IPS DF 6.9 (cell line): ENCODE measurements around the gene FANK1.
A peak's percentile ranks its signal among the peaks of the same experiment; 100 is the strongest.
"Not testable (repeated sequence)": the region's sequence is repeated elsewhere in the genome, so short reads cannot be mapped to it uniquely, and the experiment has no call there.

Experiments
- DNase-seq: peaks from one replicate; pipeline ENCODE4 v3.0.0-alpha.2; 2013; ENCODE audit warnings: low read depth, low spot score
- H3K27ac ChIP-seq: one replicate; pipeline ENCODE4 v1.5.1; 2013; ENCODE audit warnings: low read length, control low read depth
- H3K27me3 ChIP-seq: 2 replicates; pipeline ENCODE4 v1.6.1; 2013; ENCODE audit warnings: mild to moderate bottlenecking, low read length; ENCODE audit not compliant: control insufficient read depth, insufficient read depth
- H3K36me3 ChIP-seq: 2 replicates; pipeline ENCODE4 v1.6.1; 2013; ENCODE audit warnings: low read length; ENCODE audit not compliant: control insufficient read depth, insufficient read depth
- H3K4me1 ChIP-seq: 2 replicates; pipeline ENCODE4 v1.6.1; 2013; ENCODE audit warnings: low read length; ENCODE audit not compliant: control insufficient read depth, insufficient read depth
- H3K4me3 ChIP-seq: 2 replicates; pipeline ENCODE4 v1.5.1; 2013; ENCODE audit warnings: mild to moderate bottlenecking, low read length
- H3K9me3 ChIP-seq: 2 replicates; pipeline ENCODE4 v1.6.1; 2013; ENCODE audit warnings: low read length, inconsistent platforms; ENCODE audit not compliant: control insufficient read depth, insufficient read depth
- WGBS: extraction: QIAGEN DNeasy Blood & Tissue Kit; methylation state at CpG from one replicate; pipeline ENCODE4 v1.1.7; 2013; ENCODE audit warnings: mixed read lengths, missing lambda C conversion rate; ENCODE audit not compliant: insufficient read length, insufficient coverage; 5-methylcytosine and 5-hydroxymethylcytosine counted together

Gene FANK1

GRCh38 chr10:125892402-125892801 is 4.0 kb upstream of the FANK1 start:
- no CpG with 5 or more reads among the region's 5 CpGs for WGBS
- H3K36me3 ChIP-seq, H3K9me3 ChIP-seq, H3K4me1 ChIP-seq, H3K27ac ChIP-seq, H3K4me3 ChIP-seq, DNase-seq, H3K27me3 ChIP-seq: not testable (repeated sequence)

DNA sequence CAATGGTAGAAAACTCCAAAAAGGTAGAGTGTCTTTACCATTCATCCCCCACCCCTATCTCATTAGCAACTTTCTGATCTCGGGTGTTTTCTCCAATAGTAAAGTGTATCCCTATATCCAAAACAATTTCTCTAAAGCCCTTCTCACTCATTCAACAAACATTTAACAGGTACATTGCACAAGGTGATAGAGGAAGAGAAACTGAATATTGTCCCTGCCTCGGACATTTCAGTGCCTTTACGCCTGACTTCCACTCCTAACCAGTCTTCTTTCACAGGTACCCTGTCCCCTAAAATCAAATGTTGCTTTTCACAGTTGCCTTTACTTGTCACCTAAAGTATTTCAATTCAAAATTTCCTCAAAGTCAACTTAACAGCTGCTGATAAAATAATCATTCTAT is 2.2 kb upstream of the FANK1 start:
- no CpG with 5 or more reads among the region's 3 CpGs for WGBS
- H3K27me3 ChIP-seq, H3K9me3 ChIP-seq, DNase-seq, H3K4me1 ChIP-seq, H3K27ac ChIP-seq, H3K36me3 ChIP-seq, H3K4me3 ChIP-seq: not testable (repeated sequence)

- not testable (repeated sequence) for H3K27ac ChIP-seq, H3K4me1 ChIP-seq, DNase-seq, H3K27me3 ChIP-seq, H3K9me3 ChIP-seq, H3K36me3 ChIP-seq
- no CpG with 5 or more reads among the region's 50 CpGs for WGBS
- peak overlapping the region; percentile 90 for H3K4me3 ChIP-seq
These were observed 955 bp upstream of the FANK1 start for GRCh38 chr10:125895130-125896087.

DNA sequence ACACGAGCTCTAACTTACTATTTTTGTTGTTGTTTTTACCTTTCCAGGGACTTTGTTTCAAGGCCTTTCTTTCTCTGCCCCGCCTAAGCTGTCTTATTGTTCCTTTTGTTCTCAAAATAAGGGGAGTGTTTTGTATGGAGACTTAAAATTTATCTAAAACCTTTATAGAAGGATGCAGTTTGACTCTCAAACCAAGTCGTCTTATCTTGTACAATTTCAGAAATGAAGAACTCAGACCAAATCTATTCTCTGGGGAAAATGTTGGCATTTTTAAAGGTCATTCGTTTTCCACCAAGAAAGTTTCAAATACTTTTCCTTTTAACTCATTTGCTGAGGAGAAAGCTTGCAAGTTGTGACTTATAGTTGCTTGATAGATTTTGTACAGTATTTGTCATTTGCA is 953 bp downstream of the FANK1 start:
- no CpG with 5 or more reads among the region's 4 CpGs for WGBS
- H3K4me1 ChIP-seq, H3K9me3 ChIP-seq, H3K36me3 ChIP-seq, H3K27ac ChIP-seq, H3K4me3 ChIP-seq, H3K27me3 ChIP-seq, DNase-seq: not testable (repeated sequence)

DNA sequence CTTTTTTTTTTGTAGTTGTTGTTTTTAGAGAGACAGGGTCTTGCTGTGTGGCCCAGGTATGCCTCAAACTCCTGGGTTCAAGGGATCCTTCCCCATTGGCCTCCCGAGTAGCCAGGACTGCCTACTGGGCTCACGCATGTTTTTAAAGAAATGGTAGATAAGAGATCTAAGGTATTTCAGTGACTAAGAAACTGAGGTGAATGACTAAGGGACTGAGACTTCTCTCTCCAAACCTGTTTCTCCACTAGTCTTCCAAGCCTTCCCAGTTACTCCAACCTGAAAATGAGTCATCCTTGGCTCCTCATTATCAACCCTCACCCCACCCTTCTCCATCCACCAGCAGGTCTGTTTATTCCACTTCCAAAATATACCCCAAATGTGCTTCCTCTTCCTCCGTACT is 4.6 kb downstream of the FANK1 start:
- not testable (repeated sequence) for H3K9me3 ChIP-seq, H3K27ac ChIP-seq, DNase-seq, H3K27me3 ChIP-seq, H3K4me3 ChIP-seq, H3K4me1 ChIP-seq, H3K36me3 ChIP-seq
- WGBS = no CpG with 5 or more reads among the region's 3 CpGs

- no CpG with 5 or more reads among the region's 3 CpGs for WGBS
- not testable (repeated sequence) for H3K36me3 ChIP-seq, H3K4me1 ChIP-seq, H3K27ac ChIP-seq, H3K4me3 ChIP-seq, H3K9me3 ChIP-seq, DNase-seq, H3K27me3 ChIP-seq
These were observed 6.8 kb downstream of the FANK1 start for GRCh38 chr10:125903135-125903640.

DNA sequence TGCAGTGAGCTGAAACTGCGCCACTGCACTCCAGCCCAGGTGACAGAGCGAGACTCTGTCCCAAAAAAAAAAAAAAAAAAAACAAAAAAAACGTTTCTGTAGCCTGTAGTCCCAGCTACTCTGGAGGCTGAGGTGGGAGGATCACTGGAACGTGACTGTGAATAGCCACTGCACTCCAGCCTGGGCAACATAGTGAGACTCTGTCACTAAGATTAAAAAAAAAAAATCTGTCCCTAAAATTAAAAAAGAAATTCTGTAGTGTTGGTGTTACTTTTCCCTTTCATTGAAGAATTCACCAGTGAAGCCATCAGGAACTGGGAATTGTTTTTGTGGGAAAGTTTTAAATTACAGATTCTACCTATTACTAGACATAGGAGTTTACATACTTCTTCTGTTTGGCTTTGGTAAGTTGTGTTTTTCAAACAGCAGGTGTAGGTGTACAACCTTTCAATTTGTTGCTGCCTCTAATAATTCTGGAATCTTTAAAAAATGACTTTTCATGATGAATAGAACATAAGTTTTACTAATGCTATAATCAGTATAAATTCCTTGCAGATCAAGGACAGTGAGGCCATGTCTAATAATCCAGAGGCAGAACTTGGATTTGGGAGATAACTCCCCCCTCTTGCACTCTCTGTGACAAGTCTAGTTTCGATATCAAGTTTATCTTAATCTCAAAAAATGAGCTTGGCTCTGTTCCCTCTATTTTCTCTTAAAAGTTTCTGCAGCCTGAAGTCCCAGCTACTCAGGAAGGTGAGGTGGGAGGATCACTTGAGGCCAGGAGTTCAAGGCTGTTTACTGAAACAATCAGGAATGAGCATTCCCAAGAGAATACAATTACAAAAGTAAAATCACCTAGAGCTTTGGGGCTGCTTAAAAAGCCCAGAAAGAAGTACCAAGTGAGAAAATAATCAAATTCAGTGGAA is 9.0 kb downstream of the FANK1 start:
- not testable (repeated sequence) for H3K27ac ChIP-seq, H3K4me3 ChIP-seq, H3K4me1 ChIP-seq, H3K9me3 ChIP-seq, DNase-seq, H3K27me3 ChIP-seq, H3K36me3 ChIP-seq
- no CpG with 5 or more reads among the region's 5 CpGs for WGBS

DNA sequence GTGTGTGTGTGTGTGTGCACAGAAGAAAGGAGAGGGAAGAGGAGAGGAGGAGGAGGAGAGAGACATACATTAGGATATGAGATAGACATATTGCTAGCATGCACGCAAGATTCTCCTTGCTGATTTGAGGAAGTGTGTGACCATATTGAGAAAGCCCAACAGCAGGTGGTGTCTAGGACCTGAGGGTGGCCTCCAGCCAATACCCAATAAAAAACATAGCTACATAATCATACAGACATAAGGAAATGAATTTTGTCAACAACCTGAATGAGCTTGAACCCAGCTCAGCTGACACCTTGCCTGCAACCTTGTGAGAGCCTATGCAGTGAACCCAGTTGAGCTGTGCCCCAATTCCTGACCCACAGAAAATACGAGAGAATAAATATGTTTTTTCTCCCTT is 11.2 kb downstream of the FANK1 start:
- not testable (repeated sequence) for DNase-seq, H3K27ac ChIP-seq, H3K4me3 ChIP-seq, H3K4me1 ChIP-seq, H3K9me3 ChIP-seq, H3K27me3 ChIP-seq, H3K36me3 ChIP-seq
- WGBS = no CpG with 5 or more reads among the region's 2 CpGs

DNA sequence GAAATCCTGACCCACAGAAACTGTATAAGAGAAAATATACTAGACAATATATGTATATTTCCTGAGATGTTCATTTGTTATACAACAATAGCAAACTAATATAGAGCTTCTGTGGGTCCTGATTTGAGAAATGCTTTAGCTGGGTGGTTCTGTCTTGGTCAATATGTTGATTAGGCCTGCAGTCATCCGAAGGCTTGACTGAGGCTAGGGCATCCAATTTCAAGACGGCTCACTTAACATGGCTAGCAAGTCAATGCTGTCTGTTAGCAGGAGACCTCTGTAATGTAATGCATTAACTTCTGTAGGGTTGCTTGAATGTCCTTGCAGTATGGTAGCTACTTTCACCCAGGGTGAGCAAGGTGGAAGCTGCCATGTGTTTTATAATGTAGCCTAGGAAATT is 12.4 kb downstream of the FANK1 start:
- DNase-seq, H3K36me3 ChIP-seq, H3K27ac ChIP-seq, H3K4me3 ChIP-seq, H3K27me3 ChIP-seq, H3K4me1 ChIP-seq, H3K9me3 ChIP-seq: not testable (repeated sequence)
- WGBS = no CpG with 5 or more reads among the region's 2 CpGs

GRCh38 chr10:125909491-125909890 is 13.1 kb downstream of the FANK1 start:
- DNase-seq, H3K27me3 ChIP-seq, H3K4me1 ChIP-seq, H3K4me3 ChIP-seq, H3K36me3 ChIP-seq, H3K9me3 ChIP-seq, H3K27ac ChIP-seq: not testable (repeated sequence)
- no CpG with 5 or more reads among the region's 3 CpGs for WGBS
